Mesendoderm (in vitro differentiated cells): Measurements from ENCODE around the gene NSD1.

Experiments used
- DNase-seq: peaks from one replicate; pipeline ENCODE4 v3.0.0; 2013
- H2AK5ac ChIP-seq: 2 replicates; pipeline ENCODE4 v1.6.1; 2013; ENCODE audit warnings: low read length, inconsistent platforms
- H2BK120ac ChIP-seq: 2 replicates; pipeline ENCODE4 v1.6.1; 2013; ENCODE audit warnings: low read depth, mild to moderate bottlenecking, low read length, moderate library complexity, mixed read lengths
- H2BK15ac ChIP-seq: replicated peaks from 2 replicates; pipeline ENCODE4 v1.6.1; 2013; ENCODE audit warnings: low read depth, mild to moderate bottlenecking, moderate library complexity
- H2BK5ac ChIP-seq: 2 replicates; pipeline ENCODE4 v1.6.1; 2013; ENCODE audit warnings: low read length, inconsistent platforms
- H3K18ac ChIP-seq: 2 replicates; pipeline ENCODE4 v1.6.1; 2013; ENCODE audit warnings: mild to moderate bottlenecking, low read length, mixed read lengths
- H3K23ac ChIP-seq: one replicate; pipeline ENCODE4 v1.6.1; 2013; ENCODE audit warnings: low read length
- H3K27ac ChIP-seq: 2 replicates; pipeline ENCODE4 v1.5.1; 2013; ENCODE audit warnings: low read depth, mild to moderate bottlenecking, inconsistent platforms, low read length, moderate library complexity
- H3K27me3 ChIP-seq: 2 replicates; pipeline ENCODE4 v1.6.1; 2013; ENCODE audit warnings: low read length, control low read depth, mild to moderate bottlenecking, inconsistent platforms; ENCODE audit not compliant: insufficient read depth, poor library complexity
- H3K36me3 ChIP-seq: 2 replicates; pipeline ENCODE4 v1.6.1; 2013; ENCODE audit warnings: low read length, inconsistent platforms; ENCODE audit not compliant: control insufficient read depth, insufficient read depth
- H3K4ac ChIP-seq: one replicate; pipeline ENCODE4 v1.6.1; 2013; ENCODE audit warnings: low read depth, mild to moderate bottlenecking, low read length, moderate library complexity
- H3K4me1 ChIP-seq: 2 replicates; pipeline ENCODE4 v1.6.1; 2013; ENCODE audit warnings: low read depth, low read length, inconsistent platforms; ENCODE audit not compliant: control insufficient read depth
- H3K4me2 ChIP-seq: 2 replicates; pipeline ENCODE4 v1.6.1; 2013; ENCODE audit warnings: low read length
- H3K4me3 ChIP-seq: 2 replicates; pipeline ENCODE4 v1.5.1; 2013; ENCODE audit warnings: mild to moderate bottlenecking, low read length
- H3K56ac ChIP-seq: one replicate; pipeline ENCODE4 v1.6.1; 2013; ENCODE audit warnings: low read length
- H3K79me1 ChIP-seq: 2 replicates; pipeline ENCODE4 v1.6.1; 2013; ENCODE audit warnings: low read length, inconsistent platforms
- H3K79me2 ChIP-seq: 2 replicates; pipeline ENCODE4 v1.6.1; 2013; ENCODE audit warnings: mild to moderate bottlenecking, low read length; ENCODE audit not compliant: control insufficient read depth, insufficient read depth
- H3K9ac ChIP-seq: 2 replicates; pipeline ENCODE4 v1.6.1; 2013; ENCODE audit warnings: low read length, inconsistent platforms
- H4K5ac ChIP-seq: one replicate; pipeline ENCODE4 v1.6.1; 2013; ENCODE audit warnings: low read length
- H4K8ac ChIP-seq: one replicate; pipeline ENCODE4 v1.6.1; 2013; ENCODE audit warnings: low read depth, mild to moderate bottlenecking, control low read depth, low read length, moderate library complexity
- WGBS: extraction: QIAGEN DNeasy Blood & Tissue Kit; methylation state at CpG from one replicate; pipeline ENCODE4 v1.1.7; 2013; ENCODE audit warnings: low lambda C conversion rate, missing lambda C conversion rate; ENCODE audit not compliant: insufficient coverage; ENCODE audit errors: extremely low coverage; 5-methylcytosine and 5-hydroxymethylcytosine counted together

NSD1 gene

DNA sequence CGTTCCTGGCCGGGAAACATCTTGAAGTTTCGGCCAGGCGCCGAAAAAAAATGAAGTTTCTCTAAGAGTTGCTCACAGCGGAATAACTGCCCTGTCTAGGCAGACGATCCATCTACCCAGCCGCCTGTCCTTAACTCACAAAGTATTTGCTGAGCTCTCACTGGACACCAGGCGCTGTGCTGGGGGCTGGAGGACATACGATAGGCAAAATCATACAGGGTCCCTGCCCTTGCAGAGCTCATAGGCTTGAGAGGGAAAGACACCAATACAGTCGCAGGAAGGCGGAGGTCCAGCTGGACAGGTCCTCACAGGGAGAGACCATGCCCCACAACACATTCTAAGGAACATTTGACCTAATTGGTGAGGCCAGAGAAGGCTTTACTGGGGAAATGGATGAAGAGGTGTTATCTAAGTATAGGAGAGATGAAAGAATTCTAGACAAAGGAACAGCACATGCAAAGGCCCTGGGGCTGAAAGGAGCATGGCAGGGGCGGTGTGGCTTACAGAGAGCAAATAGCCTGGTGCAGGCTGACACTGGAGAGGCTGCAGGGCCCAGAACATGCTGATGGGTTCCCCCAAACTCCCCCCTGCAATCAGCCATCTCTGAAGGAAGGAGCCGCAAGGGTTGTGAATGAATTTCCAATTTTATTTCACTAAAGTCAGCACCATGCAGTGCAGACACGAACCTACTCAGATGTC is 180.1 kb downstream of the NSD1 start:
- H3K36me3 ChIP-seq, result no peaks in the 10 kb centered on the region
- H2AK5ac ChIP-seq, result no peak overlapping the region
- H3K27ac ChIP-seq, result no peak overlapping the region
- no peak overlapping the region for H3K4me2 ChIP-seq
- no peaks in the 10 kb centered on the region for H3K79me2 ChIP-seq
- no peak for DNase-seq
- no peak overlapping the region for H4K8ac ChIP-seq
- H3K56ac ChIP-seq, result no peak overlapping the region
- no peak overlapping the region for H3K4ac ChIP-seq
- H3K4me1 ChIP-seq, result peaks cover 4% of the 10 kb centered on the region
- no peak overlapping the region for H3K18ac ChIP-seq
- no peak overlapping the region for H4K5ac ChIP-seq
- no peak overlapping the region for H3K23ac ChIP-seq
- H2BK15ac ChIP-seq, result no peak overlapping the region
- no peak overlapping the region for H2BK120ac ChIP-seq
- no peak overlapping the region for H2BK5ac ChIP-seq
- no CpG with 5 or more reads among the region's 15 CpGs for WGBS
- no peak overlapping the region for H3K9ac ChIP-seq
- H3K4me3 ChIP-seq, result no peak overlapping the region
- H3K27me3 ChIP-seq, result no peaks in the 10 kb centered on the region
- H3K79me1 ChIP-seq, result no peaks in the 10 kb centered on the region

DNA sequence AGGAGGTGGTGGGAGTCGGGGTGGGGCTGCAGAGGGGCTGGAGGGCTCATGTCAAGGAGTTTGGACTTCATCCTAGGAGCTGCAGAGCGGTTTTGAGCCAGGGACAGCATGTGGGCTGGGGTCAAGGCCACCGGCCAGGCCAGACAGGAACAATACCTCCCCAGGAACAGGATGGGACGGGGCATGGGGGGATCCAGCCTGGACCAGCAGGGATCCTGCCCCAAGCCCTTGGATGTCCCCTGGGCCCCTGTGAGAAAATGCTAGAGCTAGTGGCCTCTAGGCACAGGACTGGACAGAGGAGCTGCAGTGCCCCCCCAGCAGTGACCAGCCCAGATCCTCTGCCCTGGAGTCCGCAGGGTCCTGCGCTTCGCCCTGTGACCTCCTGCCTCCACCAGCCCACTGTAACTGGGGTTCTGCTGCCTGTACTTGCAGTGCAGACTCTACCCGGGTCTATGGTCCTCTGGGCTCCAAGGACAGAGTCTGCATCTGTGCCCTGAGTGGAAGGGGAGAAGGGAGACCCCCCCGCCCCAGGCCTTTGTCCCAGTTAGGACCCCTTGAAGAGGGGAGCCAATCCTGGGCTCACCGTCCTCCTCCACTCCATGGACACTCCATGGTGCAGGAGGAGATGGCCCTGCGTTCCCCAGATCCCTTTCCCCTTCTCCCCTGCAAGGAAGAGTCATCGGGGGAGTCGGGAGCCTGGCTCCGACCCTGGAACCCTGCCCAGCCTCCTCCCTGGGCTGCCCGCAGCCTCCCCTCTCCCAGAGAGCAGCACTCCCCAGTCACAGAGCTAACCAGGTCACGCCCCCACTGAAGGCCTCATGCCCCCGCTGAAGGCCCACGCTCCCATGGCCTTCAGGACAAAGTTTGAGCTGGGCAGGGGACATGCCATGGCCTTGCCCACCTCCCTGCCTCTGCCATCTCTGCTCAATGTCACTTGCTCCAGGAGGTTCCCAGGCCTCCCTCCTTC is 181.1 kb downstream of the NSD1 start:
- no peak overlapping the region for H3K9ac ChIP-seq
- no peak overlapping the region for H3K27ac ChIP-seq
- no peak overlapping the region for H3K56ac ChIP-seq
- no peak overlapping the region for H4K5ac ChIP-seq
- H3K4ac ChIP-seq, result no peak overlapping the region
- H3K23ac ChIP-seq, result no peak overlapping the region
- no peak overlapping the region for H3K4me2 ChIP-seq
- no CpG with 5 or more reads among the region's 18 CpGs for WGBS
- no peak for DNase-seq
- no peak overlapping the region for H3K18ac ChIP-seq
- H2BK120ac ChIP-seq, result no peak overlapping the region
- H3K27me3 ChIP-seq, result no peaks in the 10 kb centered on the region
- peaks cover 4% of the 10 kb centered on the region for H3K4me1 ChIP-seq
- no peak overlapping the region for H2AK5ac ChIP-seq
- no peak overlapping the region for H2BK5ac ChIP-seq
- no peak overlapping the region for H4K8ac ChIP-seq
- no peaks in the 10 kb centered on the region for H3K36me3 ChIP-seq
- no peak overlapping the region for H2BK15ac ChIP-seq
- H3K79me1 ChIP-seq, result no peaks in the 10 kb centered on the region
- no peak overlapping the region for H3K4me3 ChIP-seq
- H3K79me2 ChIP-seq, result no peaks in the 10 kb centered on the region

DNA sequence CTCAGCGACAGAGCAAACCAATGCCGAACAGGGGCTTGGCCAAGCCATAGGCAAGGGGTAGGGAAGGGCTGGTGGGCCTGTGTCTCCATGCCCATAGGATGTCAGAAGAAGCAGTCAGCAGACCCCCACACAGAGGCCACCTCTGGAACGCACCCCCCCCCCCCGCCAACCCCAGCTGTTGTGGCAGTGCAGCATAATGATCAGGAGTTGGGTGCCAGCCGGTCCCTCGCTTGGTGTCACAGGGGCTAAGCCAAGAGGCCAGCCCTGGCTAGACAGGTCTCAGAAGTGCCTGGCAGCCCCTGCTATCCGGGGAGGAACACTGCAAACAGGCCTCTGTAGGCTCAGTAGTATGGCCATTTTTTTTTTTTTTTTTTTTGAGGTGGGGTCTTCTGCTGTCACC is 181.8 kb downstream of the NSD1 start:
- H3K23ac ChIP-seq, result no peak overlapping the region
- no peak for DNase-seq
- H2BK5ac ChIP-seq, result no peak overlapping the region
- H3K9ac ChIP-seq, result no peak overlapping the region
- WGBS, result no CpG with 5 or more reads among the region's 7 CpGs
- H3K4me3 ChIP-seq, result no peak overlapping the region
- H4K8ac ChIP-seq, result no peak overlapping the region
- no peaks in the 10 kb centered on the region for H3K36me3 ChIP-seq
- no peak overlapping the region for H3K4ac ChIP-seq
- H2BK120ac ChIP-seq, result no peak overlapping the region
- no peak overlapping the region for H4K5ac ChIP-seq
- H3K27ac ChIP-seq, result no peak overlapping the region
- no peak overlapping the region for H3K56ac ChIP-seq
- H3K27me3 ChIP-seq, result no peaks in the 10 kb centered on the region
- H3K18ac ChIP-seq, result no peak overlapping the region
- H3K79me1 ChIP-seq, result no peaks in the 10 kb centered on the region
- H3K4me2 ChIP-seq, result no peak overlapping the region
- no peak overlapping the region for H2BK15ac ChIP-seq
- H3K79me2 ChIP-seq, result no peaks in the 10 kb centered on the region
- H3K4me1 ChIP-seq, result peaks cover 4% of the 10 kb centered on the region
- H2AK5ac ChIP-seq, result no peak overlapping the region

DNA sequence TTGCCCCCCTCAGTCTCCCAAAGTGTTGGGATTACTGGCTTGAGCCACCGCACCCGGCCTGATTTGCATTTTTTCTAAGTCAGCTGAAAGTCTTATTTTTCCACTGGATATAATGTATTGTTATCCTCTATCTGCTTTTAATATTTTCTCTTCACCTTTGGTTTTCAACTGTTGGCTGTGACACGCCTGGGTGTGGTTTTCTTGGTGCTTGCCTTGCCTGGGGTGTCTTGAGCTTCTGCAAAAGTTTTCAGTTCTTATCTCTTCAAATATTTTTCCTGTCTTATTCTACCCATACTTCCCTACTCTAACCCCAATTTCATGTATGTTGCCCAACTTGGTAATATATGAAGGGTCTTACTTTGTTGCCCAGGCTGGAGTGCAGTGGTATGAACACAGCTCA is 182.4 kb downstream of the NSD1 start:
- Histone ChIP-seq H2BK120ac (no peak overlapping the region), H3K4ac (no peak overlapping the region), H4K8ac (no peak overlapping the region), H3K9ac (no peak overlapping the region), H3K79me2 (no peaks in the 10 kb centered on the region), H3K36me3 (no peaks in the 10 kb centered on the region), H3K23ac (no peak overlapping the region), H3K79me1 (no peaks in the 10 kb centered on the region), H2BK15ac (no peak overlapping the region), H3K27ac (no peak overlapping the region), H2AK5ac (no peak overlapping the region), H3K4me2 (no peak overlapping the region), H2BK5ac (no peak overlapping the region), H4K5ac (no peak overlapping the region), H3K4me1 (peaks cover 4% of the 10 kb centered on the region), H3K18ac (no peak overlapping the region), H3K4me3 (no peak overlapping the region), H3K27me3 (no peaks in the 10 kb centered on the region), H3K56ac (no peak overlapping the region)
- no peak for DNase-seq
- no CpG with 5 or more reads among the region's 3 CpGs for WGBS

DNA sequence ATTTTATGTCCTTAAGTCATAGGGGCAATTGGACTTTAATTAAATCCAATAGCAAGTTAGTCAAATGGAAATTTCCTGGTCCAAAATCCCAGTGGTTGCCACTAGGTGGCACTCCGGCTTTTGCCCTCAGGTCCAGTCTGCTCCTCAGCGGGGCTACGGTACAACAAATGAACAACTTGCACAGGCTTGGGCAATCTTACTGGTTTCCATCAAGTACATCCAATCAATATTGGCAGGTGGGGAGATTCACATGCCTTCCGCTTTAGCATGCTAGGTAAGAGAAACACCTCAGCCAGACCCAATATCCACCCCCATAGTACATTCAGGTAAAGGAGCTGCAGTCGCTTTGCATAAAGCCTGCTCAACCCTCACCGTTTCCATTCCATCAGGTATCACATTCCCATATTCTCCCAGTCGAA is 184.4 kb downstream of the NSD1 start:
- Histone ChIP-seq H2BK5ac (no peak overlapping the region), H3K18ac (no peak overlapping the region), H2AK5ac (no peak overlapping the region), H3K4ac (no peak overlapping the region), H3K36me3 (no peaks in the 10 kb centered on the region), H3K79me2 (no peaks in the 10 kb centered on the region), H2BK15ac (no peak overlapping the region), H3K9ac (no peak overlapping the region), H3K4me3 (no peak overlapping the region), H3K56ac (no peak overlapping the region), H3K27ac (no peak overlapping the region), H3K23ac (no peak overlapping the region), H4K8ac (no peak overlapping the region), H2BK120ac (no peak overlapping the region), H3K4me1 (peaks cover under 1% of the 10 kb centered on the region), H3K4me2 (no peak overlapping the region), H3K27me3 (no peaks in the 10 kb centered on the region), H4K5ac (no peak overlapping the region), H3K79me1 (no peaks in the 10 kb centered on the region)
- WGBS, result no CpG with 5 or more reads among the region's 7 CpGs
- DNase-seq, result peak; percentile 80
